Measurements from ENCODE around the gene ARL1.
"Not testable (repeated sequence)": the region's sequence is repeated elsewhere in the genome, so short reads cannot be mapped to it uniquely, and the experiment has no call there.

The ARL1 gene

GRCh38 chr12:101407436-101408345 lies at the start of gene ARL1:
Gene ARL1, minus strand, starts transcription at chr12:101407772. Its CDS starts 127 bp downstream, at chr12:101407645.
- peak within 1 kb of the TSS; percentile 99 for H3K4me3 Mint-ChIP-seq
- peaks cover 7% of the 10 kb centered on the region for H3K27me3 Mint-ChIP-seq (ENCODE audit: low read depth)
- H3K36me3 Mint-ChIP-seq (ENCODE audit: low read depth): no peaks in the 10 kb centered on the region
- peak within 1 kb of the TSS; percentile 94 for H3K27ac Mint-ChIP-seq
- no peaks in the 10 kb centered on the region for H3K9me3 Mint-ChIP-seq
- H3K4me1 Mint-ChIP-seq (ENCODE audit: low read depth): peaks cover 15% of the 10 kb centered on the region
- DNase-seq (ENCODE audit: low spot score): peak; percentile 86

DNA sequence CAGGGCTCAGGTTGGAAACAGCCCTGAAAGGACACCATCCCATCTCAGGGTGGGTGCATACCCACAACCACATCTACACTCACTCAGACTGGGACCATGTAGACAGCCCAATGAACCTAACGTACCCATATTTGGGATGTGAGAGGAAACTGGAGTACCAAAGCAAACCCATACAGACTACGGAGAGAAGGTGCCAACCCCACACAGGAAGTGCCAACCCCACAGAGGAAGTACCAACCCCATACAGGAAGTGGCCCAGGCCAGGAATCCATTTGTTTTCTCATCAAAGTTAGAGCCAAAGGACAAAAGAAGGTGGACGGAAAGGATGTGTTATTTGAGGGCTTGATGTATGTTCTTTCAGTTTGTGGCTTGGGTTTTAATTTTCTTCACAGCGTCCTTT lies 48.1 kb upstream of the ARL1 start:
- H3K27ac Mint-ChIP-seq: no peak overlapping the region

DNA sequence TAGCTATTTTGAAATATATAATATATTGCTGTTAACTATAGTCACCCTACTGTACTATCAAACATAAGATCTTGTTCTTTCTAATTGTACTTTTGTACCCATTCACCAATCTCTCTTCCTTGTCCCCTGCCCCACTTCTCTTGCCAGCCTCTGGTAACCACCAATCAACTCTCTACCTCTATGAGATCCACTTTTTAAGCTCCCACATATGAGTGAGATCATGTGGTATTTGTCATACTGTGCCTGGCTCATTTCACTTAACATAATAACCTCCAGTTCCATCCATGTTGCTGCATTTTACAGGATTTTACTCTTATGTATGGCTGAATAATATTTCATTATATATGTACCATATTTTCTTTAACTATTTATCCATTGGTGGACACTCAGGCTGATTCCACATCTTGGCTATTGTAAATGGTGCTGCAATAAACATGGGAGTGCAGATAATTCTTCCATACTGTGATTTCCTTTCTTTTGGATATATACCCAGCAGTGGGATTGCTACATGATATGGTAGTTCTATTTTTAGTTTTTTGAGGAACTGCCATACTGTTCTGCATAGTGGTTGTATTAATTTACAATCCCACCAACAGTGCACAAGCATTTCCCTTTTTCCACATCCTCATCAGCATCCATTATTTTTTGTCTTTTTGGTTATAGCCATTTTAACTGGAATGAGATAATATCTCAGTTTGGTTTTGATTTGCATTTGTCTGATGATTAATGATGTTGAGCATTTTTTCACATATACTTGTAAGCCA lies 34.1 kb upstream of the ARL1 start:
- Mint-ChIP-seq H3K27me3 (ENCODE audit: low read depth) (peaks cover 2% of the 10 kb centered on the region), H3K4me3 (no peak overlapping the region), H3K9me3 (no peaks in the 10 kb centered on the region), H3K27ac (no peak overlapping the region), H3K36me3 (ENCODE audit: low read depth) (no peaks in the 10 kb centered on the region), H3K4me1 (ENCODE audit: low read depth) (no peaks in the 10 kb centered on the region)
- DNase-seq (ENCODE audit: low spot score): no peak

More for the DNA sequence above, 48.1 kb upstream of the ARL1 start:
- DNase-seq (ENCODE audit: low spot score): no peak
- H3K9me3 Mint-ChIP-seq: peaks cover 4% of the 10 kb centered on the region
- peaks cover 5% of the 10 kb centered on the region for H3K4me1 Mint-ChIP-seq (ENCODE audit: low read depth)
- H3K27me3 Mint-ChIP-seq (ENCODE audit: low read depth): no peaks in the 10 kb centered on the region
- no peaks in the 10 kb centered on the region for H3K36me3 Mint-ChIP-seq (ENCODE audit: low read depth)
- no peak overlapping the region for H3K4me3 Mint-ChIP-seq

DNA sequence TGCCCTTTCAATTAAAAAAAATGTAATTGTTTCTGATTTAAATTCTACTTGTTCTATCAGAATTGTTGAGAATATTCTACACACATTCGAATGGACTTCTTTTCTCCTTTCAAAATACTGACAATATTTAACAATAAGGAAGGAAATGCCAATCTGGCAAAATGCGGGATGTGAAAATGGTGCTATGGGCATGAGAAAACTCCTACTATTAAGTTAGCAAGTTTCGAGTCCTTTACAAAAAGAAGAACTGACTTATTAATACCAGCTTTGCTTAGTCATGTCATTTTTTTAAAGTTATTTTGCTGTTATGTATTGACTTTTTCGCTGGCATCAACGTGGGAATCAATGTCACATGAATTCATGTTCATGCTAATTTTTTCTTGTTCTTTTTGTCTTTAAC lies 31.7 kb upstream of the ARL1 start:
- Mint-ChIP-seq H3K4me3 (no peak overlapping the region), H3K4me1 (ENCODE audit: low read depth) (no peaks in the 10 kb centered on the region), H3K9me3 (no peaks in the 10 kb centered on the region), H3K27ac (no peak overlapping the region), H3K27me3 (ENCODE audit: low read depth) (peaks cover 2% of the 10 kb centered on the region), H3K36me3 (ENCODE audit: low read depth) (no peaks in the 10 kb centered on the region)
- no peak for DNase-seq (ENCODE audit: low spot score)

GRCh38 chr12:101436136-101436535 lies 28.6 kb upstream of the ARL1 start:
- DNase-seq (ENCODE audit: low spot score): no peak

DNA sequence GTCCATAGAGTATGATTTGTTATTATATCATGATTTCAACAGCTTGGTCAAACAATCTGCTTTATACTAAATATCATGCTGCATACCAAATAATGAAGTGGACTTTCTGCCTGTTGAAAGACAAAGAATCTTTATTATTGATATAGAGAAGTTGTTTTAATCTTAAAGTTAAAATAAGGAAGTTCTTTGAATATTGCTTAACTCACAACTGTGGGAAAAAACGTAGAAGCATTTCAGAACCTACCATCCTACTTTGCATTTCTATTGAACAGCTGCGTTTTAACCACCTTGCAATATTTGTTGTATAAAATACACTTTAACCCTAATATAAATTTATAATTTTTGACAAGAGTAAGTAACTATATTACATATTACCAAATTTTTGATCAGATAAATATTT lies 22.9 kb upstream of the ARL1 start:
- H3K27ac Mint-ChIP-seq: no peak overlapping the region
- H3K4me3 Mint-ChIP-seq: no peak overlapping the region
- peaks cover 3% of the 10 kb centered on the region for H3K27me3 Mint-ChIP-seq (ENCODE audit: low read depth)
- no peaks in the 10 kb centered on the region for H3K9me3 Mint-ChIP-seq
- H3K36me3 Mint-ChIP-seq (ENCODE audit: low read depth): no peaks in the 10 kb centered on the region
- no peak for DNase-seq (ENCODE audit: low spot score)
- no peaks in the 10 kb centered on the region for H3K4me1 Mint-ChIP-seq (ENCODE audit: low read depth)

More at GRCh38 chr12:101436136-101436535, 28.6 kb upstream of the ARL1 start:
- Mint-ChIP-seq H3K27ac (no peak overlapping the region), H3K4me3 (no peak overlapping the region), H3K9me3 (no peaks in the 10 kb centered on the region), H3K4me1 (ENCODE audit: low read depth) (no peaks in the 10 kb centered on the region), H3K27me3 (ENCODE audit: low read depth) (peaks cover 2% of the 10 kb centered on the region), H3K36me3 (ENCODE audit: low read depth) (no peaks in the 10 kb centered on the region)

- H3K9me3 Mint-ChIP-seq: no peaks in the 10 kb centered on the region
- no peaks in the 10 kb centered on the region for H3K36me3 Mint-ChIP-seq (ENCODE audit: low read depth)
- DNase-seq (ENCODE audit: low spot score): no peak
- no peak overlapping the region for H3K4me3 Mint-ChIP-seq
- no peak overlapping the region for H3K27ac Mint-ChIP-seq
- H3K27me3 Mint-ChIP-seq (ENCODE audit: low read depth): peaks cover 3% of the 10 kb centered on the region
- H3K4me1 Mint-ChIP-seq (ENCODE audit: low read depth): no peaks in the 10 kb centered on the region
These were observed 17.0 kb upstream of the ARL1 start for GRCh38 chr12:101424620-101425019.

DNA sequence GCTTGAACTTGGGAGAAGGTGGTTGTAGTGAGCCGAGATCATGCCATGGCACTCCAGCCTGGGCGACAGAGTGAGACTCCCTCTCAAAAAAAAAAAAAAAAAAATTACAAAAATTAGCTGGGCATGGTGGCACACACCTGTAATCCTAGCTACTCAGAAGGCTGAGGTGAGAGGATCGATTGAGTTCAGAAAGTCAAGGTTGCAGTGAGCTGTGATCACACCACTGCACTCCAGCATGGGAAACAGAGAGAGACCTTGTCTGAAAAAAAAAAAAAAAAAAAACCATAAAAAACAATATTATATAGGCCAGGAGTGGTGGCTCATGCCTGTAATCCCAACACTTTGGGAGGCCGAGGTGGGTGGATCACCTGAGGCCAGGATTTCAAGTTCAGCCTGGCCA lies 14.5 kb upstream of the ARL1 start:
- H3K4me1 Mint-ChIP-seq (ENCODE audit: low read depth); H3K27ac Mint-ChIP-seq; H3K36me3 Mint-ChIP-seq (ENCODE audit: low read depth); H3K27me3 Mint-ChIP-seq (ENCODE audit: low read depth); H3K9me3 Mint-ChIP-seq; DNase-seq (ENCODE audit: low spot score); H3K4me3 Mint-ChIP-seq: not testable (repeated sequence)

DNA sequence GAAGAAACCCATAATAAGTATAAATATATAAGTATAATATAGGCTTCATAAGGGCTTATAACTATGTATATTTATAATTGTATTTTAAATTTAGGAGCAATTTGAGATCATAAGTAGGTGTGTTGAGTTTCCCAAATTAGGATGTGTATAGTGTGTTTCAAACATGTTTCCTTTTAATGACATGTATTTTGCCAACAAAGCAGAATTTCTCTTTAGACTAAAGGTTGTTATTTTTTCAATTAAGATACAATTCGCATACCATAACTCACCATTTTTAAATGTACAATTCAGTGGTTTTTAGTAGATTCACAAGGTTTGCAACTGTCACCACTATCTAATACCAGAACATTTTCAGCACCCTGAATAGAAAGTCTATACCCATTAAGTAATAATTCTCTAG lies 7.7 kb upstream of the ARL1 start:
- DNase-seq (ENCODE audit: low spot score): no peak
- Mint-ChIP-seq H3K9me3 (no peaks in the 10 kb centered on the region), H3K27ac (no peak overlapping the region), H3K4me1 (ENCODE audit: low read depth) (no peaks in the 10 kb centered on the region), H3K36me3 (ENCODE audit: low read depth) (no peaks in the 10 kb centered on the region), H3K4me3 (no peak overlapping the region), H3K27me3 (ENCODE audit: low read depth) (peaks cover 20% of the 10 kb centered on the region)

- Mint-ChIP-seq H3K9me3 (no peaks in the 10 kb centered on the region), H3K4me3 (no peak overlapping the region), H3K27ac (no peak overlapping the region), H3K36me3 (ENCODE audit: low read depth) (no peaks in the 10 kb centered on the region), H3K4me1 (ENCODE audit: low read depth) (no peaks in the 10 kb centered on the region), H3K27me3 (ENCODE audit: low read depth) (peaks cover 20% of the 10 kb centered on the region)
- no peak for DNase-seq (ENCODE audit: low spot score)
These were observed 7.1 kb upstream of the ARL1 start for GRCh38 chr12:101414533-101415119.

DNA sequence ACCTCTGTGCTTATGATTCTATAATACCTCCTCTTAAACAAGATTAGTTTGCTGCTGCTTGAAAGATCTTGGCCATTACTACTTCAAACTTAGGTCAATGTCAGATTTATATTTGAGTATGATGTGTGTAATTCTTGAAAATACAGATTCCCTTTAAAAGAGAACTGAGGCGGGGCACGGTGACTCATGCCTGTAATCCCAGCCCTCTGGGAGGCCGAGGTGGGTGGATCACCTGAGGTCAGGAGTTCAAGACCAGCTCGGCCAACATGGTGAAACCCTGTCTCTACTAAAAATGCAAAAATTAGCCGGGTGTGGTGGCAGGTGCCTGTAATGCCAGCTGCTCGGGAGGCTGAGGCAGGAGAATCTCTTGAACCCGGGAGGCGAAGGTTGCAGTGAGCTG lies 2.6 kb upstream of the ARL1 start:
- Mint-ChIP-seq H3K27me3 (ENCODE audit: low read depth) (peaks cover 16% of the 10 kb centered on the region), H3K4me1 (ENCODE audit: low read depth) (peaks cover 12% of the 10 kb centered on the region)
- not testable (repeated sequence) for H3K9me3 Mint-ChIP-seq; H3K4me3 Mint-ChIP-seq; H3K27ac Mint-ChIP-seq; DNase-seq (ENCODE audit: low spot score); H3K36me3 Mint-ChIP-seq (ENCODE audit: low read depth)

DNA sequence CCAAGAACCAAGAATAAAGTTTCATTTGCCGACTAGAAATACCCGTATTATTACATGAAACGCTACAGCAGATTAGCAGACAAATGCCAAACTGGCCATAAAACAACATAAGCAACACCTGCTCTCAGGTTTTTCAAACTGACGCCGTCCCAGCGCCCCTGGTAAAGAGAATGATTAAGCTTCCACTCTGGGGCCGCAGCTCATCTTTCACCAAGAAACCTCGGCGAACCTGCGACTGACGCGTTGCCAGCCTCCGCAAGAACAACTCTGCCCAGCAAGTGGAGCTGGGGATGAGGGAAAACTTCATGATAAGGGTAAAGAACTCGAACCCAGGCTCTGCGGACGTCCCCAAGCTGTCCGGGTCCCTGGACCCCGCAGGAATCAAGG lies 530 bp downstream of the ARL1 start:
- H3K27ac Mint-ChIP-seq: peak overlapping the region; percentile 94
- H3K27me3 Mint-ChIP-seq (ENCODE audit: low read depth): peaks cover under 1% of the 10 kb centered on the region
- H3K9me3 Mint-ChIP-seq: no peaks in the 10 kb centered on the region
- peaks cover 15% of the 10 kb centered on the region for H3K4me1 Mint-ChIP-seq (ENCODE audit: low read depth)
- H3K4me3 Mint-ChIP-seq: peak overlapping the region; percentile 99
- DNase-seq (ENCODE audit: low spot score): no peak
- no peaks in the 10 kb centered on the region for H3K36me3 Mint-ChIP-seq (ENCODE audit: low read depth)

GRCh38 chr12:101391181-101391580 lies 16.4 kb downstream of the ARL1 start:
- H3K4me3 Mint-ChIP-seq; DNase-seq (ENCODE audit: low spot score); H3K27me3 Mint-ChIP-seq (ENCODE audit: low read depth); H3K27ac Mint-ChIP-seq; H3K9me3 Mint-ChIP-seq; H3K4me1 Mint-ChIP-seq (ENCODE audit: low read depth): not testable (repeated sequence)
- peaks cover 49% of the 10 kb centered on the region for H3K36me3 Mint-ChIP-seq (ENCODE audit: low read depth)

- Mint-ChIP-seq H3K36me3 (ENCODE audit: low read depth) (peaks cover 47% of the 10 kb centered on the region), H3K4me1 (ENCODE audit: low read depth) (no peaks in the 10 kb centered on the region), H3K27me3 (ENCODE audit: low read depth) (no peaks in the 10 kb centered on the region), H3K27ac (no peak overlapping the region), H3K9me3 (no peaks in the 10 kb centered on the region), H3K4me3 (no peak overlapping the region)
- no peak for DNase-seq (ENCODE audit: low spot score)
These were observed 28.4 kb downstream of the ARL1 start for GRCh38 chr12:101379149-101379548.
